G401 (cell line): ENCODE measurements around the gene FANCI. TPM values are rescaled to one million over a fixed set of nuclear protein-coding genes. Genes with fewer than 3 reads are reported as not detected.

Experiments used
- DNase-seq: peaks from one replicate; pipeline ENCODE4 v3.0.0-alpha.2; 2015; ENCODE audit warnings: low spot score
- in situ Hi-C: cut with HindIII; loops from 2 replicates; pipeline ENCODE4 v1.10.0; 2016; ENCODE audit warnings: low sequenced_read_pairs, mixed read lengths
- total RNA-seq: library from RNA; depleted of rRNA; stranded (reverse); fragments of >200 nt; shearing (Covaris generic); gene quantifications from 2 replicates; pipeline ENCODE4 v1.2.3, GENCODE V29; 2014; rRNA removed

Gene FANCI
- total RNA-seq = 30.3 and 40.9 TPM in 2 replicates

GRCh38 chr15:89243691-89244573 is at the start of gene FANCI:
Gene FANCI (plus strand): TSS chr15:89243979. CDS start chr15:89247648, 3,669 bp downstream.
- in situ Hi-C loops = no loop called here

GRCh38 chr15:89194608-89195007 is 49.2 kb upstream of the FANCI start:
- no peak for DNase-seq
- in situ Hi-C loops = no loop called here

More at GRCh38 chr15:89243691-89244573, at the start of gene FANCI:
- peak; percentile 94 for DNase-seq

- no peak for DNase-seq
- in situ Hi-C loops = no loop called here
Measured at GRCh38 chr15:89195836-89196235, 47.9 kb upstream of the FANCI start.

GRCh38 chr15:89196241-89196640 is 47.5 kb upstream of the FANCI start:
- no peak for DNase-seq
- in situ Hi-C loops = no loop called here

GRCh38 chr15:89196994-89197393 is 46.8 kb upstream of the FANCI start:
- DNase-seq = no peak
- in situ Hi-C loops = no loop called here

- in situ Hi-C loops = no loop called here
- DNase-seq = peak; percentile 37
Measured at GRCh38 chr15:89197503-89197971, 46.2 kb upstream of the FANCI start.

GRCh38 chr15:89198196-89198595 is 45.6 kb upstream of the FANCI start:
- no peak for DNase-seq

GRCh38 chr15:89198934-89199333 is 44.8 kb upstream of the FANCI start:
- in situ Hi-C loops = no loop called here
- DNase-seq = no peak

More at GRCh38 chr15:89198196-89198595, 45.6 kb upstream of the FANCI start:
- in situ Hi-C loops = no loop called here

- in situ Hi-C loops = no loop called here
- peak; percentile 62 for DNase-seq
Measured at GRCh38 chr15:89199746-89200145, 44.0 kb upstream of the FANCI start.

GRCh38 chr15:89200182-89200581 is 43.6 kb upstream of the FANCI start:
- no peak for DNase-seq

GRCh38 chr15:89201465-89202005 is 42.2 kb upstream of the FANCI start:
- in situ Hi-C loops = no loop called here
- no peak for DNase-seq

More at GRCh38 chr15:89200182-89200581, 43.6 kb upstream of the FANCI start:
- in situ Hi-C loops = no loop called here

- no peak for DNase-seq
- in situ Hi-C loops = no loop called here
Measured at GRCh38 chr15:89203705-89204273, 40.0 kb upstream of the FANCI start.

- no peak for DNase-seq
- in situ Hi-C loops = no loop called here
Measured at GRCh38 chr15:89205991-89206585, 37.7 kb upstream of the FANCI start.

- in situ Hi-C loops = no loop called here
Measured at GRCh38 chr15:89206908-89207331, 36.9 kb upstream of the FANCI start.

GRCh38 chr15:89208256-89208655 is 35.5 kb upstream of the FANCI start:
- DNase-seq = no peak
- in situ Hi-C loops = no loop called here

More at GRCh38 chr15:89206908-89207331, 36.9 kb upstream of the FANCI start:
- DNase-seq = peak; percentile 77

GRCh38 chr15:89209057-89209456 is 34.7 kb upstream of the FANCI start:
- in situ Hi-C loops = no loop called here
- DNase-seq = no peak

- DNase-seq = no peak
- in situ Hi-C loops = no loop called here
Measured at GRCh38 chr15:89211678-89212170, 32.1 kb upstream of the FANCI start.

GRCh38 chr15:89215627-89216026 is 28.2 kb upstream of the FANCI start:
- in situ Hi-C loops = loop anchor here (5.0 kb wide), 1 partner anchor 62 kb away; no protein-coding TSS in a partner anchor
- DNase-seq = no peak

GRCh38 chr15:89217031-89217430 is 26.7 kb upstream of the FANCI start:
- DNase-seq = no peak
- in situ Hi-C loops = loop anchor here (5.0 kb wide), 1 partner anchor 60 kb away; no protein-coding TSS in a partner anchor
